ENCODE measurements around the gene HOXB13. TPM values are rescaled to one million over a fixed set of nuclear protein-coding genes. Genes with fewer than 3 reads are reported as not detected.
A peak's percentile ranks its signal among the peaks of the same experiment; 100 is the strongest.

Gene HOXB13
- polyA plus RNA-seq, 1 experiment = 0.70 TPM

DNA sequence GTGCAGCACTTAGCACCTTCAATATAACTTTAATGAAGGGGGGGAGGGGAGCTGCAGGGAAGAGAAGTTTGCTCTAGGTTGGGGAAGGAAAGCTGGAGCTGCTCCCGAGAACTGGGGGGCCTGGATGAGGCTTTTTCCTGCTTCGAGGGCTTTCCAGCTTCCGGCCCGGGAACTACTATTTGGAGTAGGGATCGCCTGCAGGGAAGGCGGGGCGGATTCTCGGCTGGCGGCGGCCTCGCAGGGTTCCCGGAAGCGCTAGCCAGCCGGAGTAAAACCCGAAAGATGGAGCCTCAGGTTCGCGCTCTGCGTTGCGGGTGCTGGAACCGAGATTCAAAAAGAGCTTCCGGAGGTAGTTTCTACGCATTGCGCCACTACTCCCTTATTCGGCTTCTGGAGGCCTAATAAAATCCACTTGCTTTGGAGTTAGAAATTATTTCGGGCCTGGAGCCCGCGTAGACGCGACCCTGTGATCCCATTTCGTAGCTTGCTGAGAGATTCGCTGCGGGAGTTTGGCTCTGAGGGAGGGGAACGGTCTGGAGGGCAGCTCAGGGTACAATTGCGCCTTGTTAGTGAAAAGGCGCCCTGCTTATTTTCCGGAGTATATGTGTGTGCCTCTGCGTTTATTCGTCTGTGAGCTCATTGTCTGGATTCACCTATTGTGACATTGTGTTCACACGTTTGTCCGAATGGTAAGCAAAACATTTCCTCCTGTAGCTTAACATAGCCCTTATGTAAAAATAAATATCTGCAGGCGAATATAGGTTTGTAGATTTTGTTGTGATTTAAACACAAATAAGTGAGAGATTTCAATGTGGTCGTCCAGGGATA, 4.9 kb downstream of the HOXB13 start:
- peaks cover 68% of the 10 kb centered on the region for H3K27me3 ChIP-seq (ENCODE audit: control insufficient read depth, insufficient read depth, low read length)
- ChIA-PET POLR2A (no interaction called here), CTCF (interaction anchor here (0.6 to 10.4 kb wide), 47 partner anchors 9 to 309 kb away, joined by 3 to 152 read pairs (median 5); partner anchors contain the start of gene TTLL6)
- DNase-seq (ENCODE audit: low read depth) = no peak
- no peak for TF ChIP-seq CTCF (IDR thresholded peaks at IDR 0.05; ENCODE audit: insufficient read depth, low read depth, low read length)
- no peaks in the 10 kb centered on the region for H3K36me3 ChIP-seq (ENCODE audit: control insufficient read depth, insufficient read depth, low read length)
- H3K4me3 ChIP-seq (ENCODE audit: low read depth, low read length) = peak overlapping the region; percentile 24

DNA sequence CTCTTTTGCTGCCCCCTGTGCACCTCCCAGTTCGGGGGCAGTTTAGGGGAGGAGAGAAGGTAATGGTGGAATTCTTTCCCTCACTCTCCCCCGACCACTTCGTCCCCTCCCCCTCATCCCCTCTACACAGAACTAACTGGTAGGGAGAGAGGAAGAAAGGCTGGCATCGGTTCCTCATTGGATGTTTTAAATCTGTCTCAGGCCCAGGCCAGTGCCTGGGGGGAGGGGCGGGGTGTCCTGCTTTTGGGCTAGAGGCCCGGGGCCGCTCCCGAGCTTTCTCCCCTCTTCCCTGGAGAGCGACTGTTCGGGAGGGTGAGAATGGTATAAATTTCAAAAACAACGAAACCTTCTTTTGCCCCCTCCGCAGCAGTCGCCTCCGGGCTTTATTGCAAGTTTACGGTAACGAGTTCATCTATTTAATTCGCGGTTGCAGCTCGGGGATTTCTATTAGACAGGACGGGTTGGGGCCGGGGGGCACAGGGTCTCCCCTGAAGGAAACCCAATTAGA, 5.6 kb downstream of the HOXB13 start, which contains the start of gene PRAC2:
TSS of gene PRAC2 (plus strand) at position 271 of the 508 bp plus-strand sequence. CDS start 1,226 bp downstream, outside the sequence.
- ChIA-PET POLR2A (no interaction called here), CTCF (interaction anchor here (0.7 to 10.4 kb wide), 22 partner anchors 10 to 162 kb away, joined by 3 to 152 read pairs (median 14); no protein-coding TSS in a partner anchor)
- no peak for DNase-seq (ENCODE audit: low read depth)

GRCh38 chr17:48722201-48722907, 6.2 kb downstream of the HOXB13 start, which contains the start of gene PRAC1:
TSS of gene PRAC1 (minus strand) at chr17:48722518. CDS start at chr17:48722392, 126 bp downstream.
- ChIA-PET CTCF (interaction anchor here (1.3 to 10.4 kb wide), 10 partner anchors 22 to 162 kb away, joined by 3 to 152 read pairs (median 20); no protein-coding TSS in a partner anchor), POLR2A (no interaction called here)
- no peak for TF ChIP-seq CTCF (IDR thresholded peaks at IDR 0.05; ENCODE audit: insufficient read depth, low read depth, low read length)
- H3K36me3 ChIP-seq (ENCODE audit: control insufficient read depth, insufficient read depth, low read length) = no peaks in the 10 kb centered on the region
- no peak for DNase-seq (ENCODE audit: low read depth)
- H3K27me3 ChIP-seq (ENCODE audit: control insufficient read depth, insufficient read depth, low read length) = peaks cover 63% of the 10 kb centered on the region
- H3K4me3 ChIP-seq (ENCODE audit: low read depth, low read length) = no peak within 1 kb of the TSS; the same call in none of the 2 replicates

More for the DNA sequence above, 5.6 kb downstream of the HOXB13 start, which contains the start of gene PRAC2:
- no peaks in the 10 kb centered on the region for H3K36me3 ChIP-seq (ENCODE audit: control insufficient read depth, insufficient read depth, low read length)
- H3K4me3 ChIP-seq (ENCODE audit: low read depth, low read length) = peak within 1 kb of the TSS; percentile 24
- peaks cover 66% of the 10 kb centered on the region for H3K27me3 ChIP-seq (ENCODE audit: control insufficient read depth, insufficient read depth, low read length)
- TF ChIP-seq CTCF (IDR thresholded peaks at IDR 0.05; ENCODE audit: insufficient read depth, low read depth, low read length) = no peak

- no peak for TF ChIP-seq CTCF (IDR thresholded peaks at IDR 0.05; ENCODE audit: insufficient read depth, low read depth, low read length)
- DNase-seq (ENCODE audit: low read depth) = no peak
- Histone ChIP-seq H3K27me3 (ENCODE audit: control insufficient read depth, insufficient read depth, low read length) (peaks cover 52% of the 10 kb centered on the region), H3K4me3 (ENCODE audit: low read depth, low read length) (no peak overlapping the region), H3K36me3 (ENCODE audit: control insufficient read depth, insufficient read depth, low read length) (no peaks in the 10 kb centered on the region; the same call in 1 of the 2 replicates)
- POLR2A ChIA-PET = no interaction called here
- CTCF ChIA-PET = interaction anchor here (0.8 to 10.4 kb wide), 6 partner anchors 43 to 157 kb away, joined by 3 to 152 read pairs (median 8); no protein-coding TSS in a partner anchor
Observed at GRCh38 chr17:48721009-48721402, 7.5 kb downstream of the HOXB13 start.

Measured in BJ (cell line).